HG03558 (cell line): Measurements from ENCODE around the gene SPAG5.

Experiments
- ATAC-seq: cut with Tn5 transposase; IDR thresholded peaks from one replicate; pipeline ENCODE4 v1.9.1; 2021; ENCODE audit warnings: moderate number of reproducible peaks; ENCODE audit not compliant: unreplicated experiment; ENCODE audit errors: extremely low read depth

SPAG5 gene

DNA sequence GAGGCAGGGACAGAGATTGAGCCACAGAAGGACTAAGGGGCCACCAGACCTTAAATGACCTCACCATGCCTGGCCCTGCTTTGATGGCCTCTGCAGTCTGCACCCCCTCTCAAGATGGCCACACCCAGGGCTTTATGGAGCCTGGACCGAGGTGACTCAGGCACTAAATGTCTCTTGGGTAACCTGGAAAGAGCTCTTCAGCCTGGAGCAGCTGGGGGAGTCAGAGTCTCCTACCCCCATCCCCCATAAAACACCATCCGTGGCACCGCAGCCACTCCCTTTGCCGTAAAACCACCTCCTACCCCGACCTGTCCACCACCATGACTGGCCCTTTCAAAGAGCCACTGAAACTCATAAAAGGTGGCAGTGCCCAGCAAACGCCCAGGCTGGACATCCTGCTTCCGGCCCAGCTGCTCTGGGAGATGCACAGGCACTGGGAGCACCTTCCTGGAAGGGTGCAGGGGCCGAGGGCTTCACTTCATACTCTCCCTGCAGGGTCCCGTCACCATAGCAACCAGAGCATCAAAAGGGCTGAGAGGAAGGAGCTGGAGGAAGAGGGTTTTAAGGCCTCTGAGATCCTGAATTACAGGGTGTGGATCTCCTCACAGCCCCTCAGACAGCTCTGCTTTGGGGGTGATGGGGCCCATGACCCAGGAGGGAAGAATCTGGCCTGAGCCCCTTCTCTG, 70.4 kb downstream of the SPAG5 start:
- no peak for ATAC-seq

DNA sequence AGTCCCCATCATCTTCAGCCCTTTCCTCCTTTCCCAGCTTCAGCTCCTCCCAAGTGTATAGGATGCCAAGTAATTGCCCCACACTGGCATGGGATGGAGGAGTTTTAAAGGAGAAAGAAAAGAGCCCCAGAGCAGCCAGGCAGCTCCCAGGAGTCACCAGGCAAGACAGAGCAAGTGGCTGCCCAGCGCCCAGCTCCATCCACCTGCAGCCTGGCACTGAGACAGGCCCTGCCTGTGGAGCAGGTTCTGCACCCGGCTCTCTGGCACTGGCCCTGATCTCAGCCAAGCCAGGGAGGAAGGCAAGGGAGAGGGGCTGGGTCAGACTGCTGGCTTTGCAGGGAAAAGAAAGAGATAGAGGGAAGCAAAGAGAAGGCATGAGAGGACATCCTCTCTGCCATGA, 71.0 kb downstream of the SPAG5 start:
- ATAC-seq = no peak
